GM12891 (cell line): ENCODE results near the gene POU2F3.

Experiments used
- PAX5 ChIP-seq: IDR thresholded peaks from 2 replicates; pipeline ENCODE4 v1.6.1; 2011; ENCODE audit warnings: low read length, moderate library complexity, mild to moderate bottlenecking; ENCODE audit not compliant: insufficient read depth, severe bottlenecking
- POLR2A ChIP-seq: IDR thresholded peaks from 2 replicates; pipeline ENCODE4 v1.6.1; 2011; ENCODE audit warnings: low read depth, low read length, control low read depth
- POLR2AphosphoS5 ChIP-seq: IDR thresholded peaks from 2 replicates; pipeline ENCODE4 v1.6.1; 2011; ENCODE audit warnings: low read depth, low read length, control low read depth
- POU2F2 ChIP-seq: IDR thresholded peaks from 2 replicates; pipeline ENCODE4 v1.6.1; 2011; ENCODE audit warnings: low read depth, mild to moderate bottlenecking, control low read depth, low read length, moderate library complexity
- SPI1 ChIP-seq: IDR thresholded peaks from 2 replicates; pipeline ENCODE4 v1.6.1; 2011; ENCODE audit warnings: low read depth, low read length, control low read depth
- TAF1 ChIP-seq: IDR thresholded peaks from 2 replicates; pipeline ENCODE4 v1.6.1; 2011; ENCODE audit warnings: low read depth, low read length, control low read depth

DNA sequence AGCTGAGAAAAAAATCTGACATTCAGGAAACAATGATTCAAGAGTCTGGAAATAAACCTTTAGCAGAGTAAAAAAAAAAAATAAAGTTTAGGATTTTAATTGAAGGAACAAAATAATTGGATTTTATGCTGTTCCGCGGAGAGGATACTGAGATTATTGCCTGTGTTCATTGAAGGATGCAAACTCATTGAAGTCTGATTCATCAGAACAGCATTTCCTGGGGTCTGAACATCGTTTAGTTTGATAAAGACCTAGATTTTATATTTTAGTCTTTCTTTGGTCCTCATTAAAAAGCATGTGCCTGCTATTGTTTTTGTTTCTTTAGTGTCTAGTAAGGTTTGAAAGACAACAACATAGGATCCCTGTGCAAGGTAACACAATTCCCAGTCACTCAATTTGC is 89.6 kb downstream of the POU2F3 start:
- TF ChIP-seq POLR2A (no peak), POLR2AphosphoS5 (no peak), TAF1 (no peak), SPI1 (no peak), POU2F2 (no peak), PAX5 (no peak)
